Upper lobe of right lung (tissue), 1 donor: ENCODE results near the gene PROZ. TPM values are rescaled to one million over a fixed set of nuclear protein-coding genes. Genes with fewer than 3 reads are reported as not detected.

Experiments
- ATAC-seq: fragments of 200-7000 bp; cut with Tn5 transposase; one replicate; pipeline ENCODE4 v1.9.1; 2020; ENCODE audit warnings: mild to moderate bottlenecking, moderate library complexity
- DNase-seq: peaks from one replicate; pipeline ENCODE4 v3.0.0-alpha.2; 2020
- H3K27ac ChIP-seq: fragments of 200-600 bp; one replicate; pipeline ENCODE4 v1.8.0; 2022
- H3K27me3 ChIP-seq: fragments of 200-600 bp; one replicate; pipeline ENCODE4 v1.8.0; 2022; ENCODE audit warnings: mild to moderate bottlenecking
- H3K36me3 ChIP-seq: fragments of 200-600 bp; one replicate; pipeline ENCODE4 v1.8.0; 2022
- H3K4me1 ChIP-seq: fragments of 200-600 bp; one replicate; pipeline ENCODE4 v1.8.0; 2022
- H3K4me3 ChIP-seq: fragments of 200-600 bp; one replicate; pipeline ENCODE4 v1.8.0; 2022; ENCODE audit warnings: mild to moderate bottlenecking
- H3K9me3 ChIP-seq: fragments of 200-600 bp; one replicate; pipeline ENCODE4 v1.8.0; 2022
- intact Hi-C: fragments of 100-400 bp; cut with DNase I; formaldehyde crosslinking; loops from one replicate; pipeline ENCODE4 v1.11.0; 2022
- total RNA-seq: library from RNA; stranded (reverse); fragmentation: NEBNext Ultra II Directional; extraction: Animal tissue kit (Norgen Biotek cat#: 25700); gene quantifications from one replicate; pipeline ENCODE4 v1.2.1, GENCODE V29; 2021
- TF ChIP-seq, protein P1 (sequence below): fragments of 200-600 bp; IDR thresholded peaks from one replicate; pipeline ENCODE4 v1.8.0; 2022; ENCODE audit warnings: antibody characterized with exemption
- donor health status: DM: no; HTN: yes; CAD: no; lungs with severe emphysema.

Gene PROZ
- total RNA-seq, 1 donor from 2014 or later: not detected

DNA sequence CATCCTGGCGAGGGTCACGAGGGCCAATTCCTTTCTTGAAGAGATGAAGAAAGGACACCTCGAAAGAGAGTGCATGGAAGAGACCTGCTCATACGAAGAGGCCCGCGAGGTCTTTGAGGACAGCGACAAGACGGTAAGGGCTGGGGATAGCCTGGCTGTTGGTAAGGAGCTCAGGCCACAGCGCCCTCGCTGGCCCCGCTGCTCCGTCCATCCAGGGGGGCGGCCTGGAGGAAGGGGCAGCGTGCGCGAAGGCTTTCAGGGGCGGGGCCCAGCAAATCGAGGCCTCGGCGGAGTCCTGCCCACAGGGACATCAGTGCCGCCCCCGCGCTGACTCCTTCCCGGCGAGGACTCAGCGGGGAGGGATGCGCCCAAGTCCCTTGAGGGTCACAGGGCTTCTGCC lies 29.0 kb upstream of the PROZ start:
- Histone ChIP-seq H3K27ac (no peak overlapping the region), H3K27me3 (peaks cover 12% of the 10 kb centered on the region), H3K4me1 (no peaks in the 10 kb centered on the region), H3K9me3 (no peaks in the 10 kb centered on the region), H3K4me3 (no peak overlapping the region), H3K36me3 (no peaks in the 10 kb centered on the region)
- TF ChIP-seq, protein P1, sequence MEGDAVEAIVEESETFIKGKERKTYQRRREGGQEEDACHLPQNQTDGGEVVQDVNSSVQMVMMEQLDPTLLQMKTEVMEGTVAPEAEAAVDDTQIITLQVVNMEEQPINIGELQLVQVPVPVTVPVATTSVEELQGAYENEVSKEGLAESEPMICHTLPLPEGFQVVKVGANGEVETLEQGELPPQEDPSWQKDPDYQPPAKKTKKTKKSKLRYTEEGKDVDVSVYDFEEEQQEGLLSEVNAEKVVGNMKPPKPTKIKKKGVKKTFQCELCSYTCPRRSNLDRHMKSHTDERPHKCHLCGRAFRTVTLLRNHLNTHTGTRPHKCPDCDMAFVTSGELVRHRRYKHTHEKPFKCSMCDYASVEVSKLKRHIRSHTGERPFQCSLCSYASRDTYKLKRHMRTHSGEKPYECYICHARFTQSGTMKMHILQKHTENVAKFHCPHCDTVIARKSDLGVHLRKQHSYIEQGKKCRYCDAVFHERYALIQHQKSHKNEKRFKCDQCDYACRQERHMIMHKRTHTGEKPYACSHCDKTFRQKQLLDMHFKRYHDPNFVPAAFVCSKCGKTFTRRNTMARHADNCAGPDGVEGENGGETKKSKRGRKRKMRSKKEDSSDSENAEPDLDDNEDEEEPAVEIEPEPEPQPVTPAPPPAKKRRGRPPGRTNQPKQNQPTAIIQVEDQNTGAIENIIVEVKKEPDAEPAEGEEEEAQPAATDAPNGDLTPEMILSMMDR: no peak
- intact Hi-C loops: no loop called here
- DNase-seq: no peak
- no peak for ATAC-seq

DNA sequence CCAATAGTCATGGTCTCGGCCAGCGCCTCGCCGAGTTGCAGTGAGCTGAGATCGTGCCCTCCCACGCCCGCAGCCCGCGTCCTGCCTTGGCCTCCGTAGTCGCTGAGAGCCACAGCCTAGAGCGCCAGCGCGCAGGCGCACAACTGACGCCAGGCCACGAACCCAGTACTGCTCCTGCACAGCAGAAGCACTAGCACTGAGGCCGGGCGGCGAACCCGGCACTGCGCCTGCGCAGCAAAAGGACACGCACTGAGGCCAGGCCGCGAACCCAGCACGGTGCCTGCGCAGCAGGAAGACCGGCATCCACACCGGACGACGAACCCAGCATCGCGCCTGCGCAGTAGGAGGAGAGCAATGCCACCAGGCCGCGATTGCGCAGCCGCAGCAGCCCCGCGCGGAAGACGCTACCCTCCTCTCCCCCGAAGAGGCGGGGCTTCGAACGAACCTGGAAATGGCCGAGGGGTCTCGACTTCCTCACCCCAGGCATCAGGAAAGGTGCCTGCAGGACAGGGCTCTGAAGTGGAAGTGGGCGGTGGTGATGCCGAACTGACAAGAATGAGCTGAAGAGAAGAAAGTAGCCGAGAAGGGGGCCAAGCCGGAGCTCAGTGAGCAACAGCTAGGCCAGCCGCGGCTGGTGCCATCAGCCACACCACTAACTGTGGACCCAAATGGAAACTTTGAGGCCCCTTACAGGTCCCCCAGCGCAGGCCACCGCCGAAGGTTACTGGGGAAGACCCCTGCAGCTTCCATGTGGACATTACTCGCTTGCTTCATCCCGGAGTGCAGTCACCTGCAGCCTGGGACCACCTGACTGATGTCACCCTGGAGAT lies 28.3 kb upstream of the PROZ start:
- Histone ChIP-seq H3K27ac (no peak overlapping the region), H3K4me1 (no peaks in the 10 kb centered on the region), H3K36me3 (no peaks in the 10 kb centered on the region), H3K27me3 (peaks cover 12% of the 10 kb centered on the region), H3K4me3 (no peak overlapping the region), H3K9me3 (no peaks in the 10 kb centered on the region)
- intact Hi-C loops: no loop called here
- DNase-seq (peak; percentile 65), ATAC-seq (peak; percentile 46)
- TF ChIP-seq, protein P1: no peak

DNA sequence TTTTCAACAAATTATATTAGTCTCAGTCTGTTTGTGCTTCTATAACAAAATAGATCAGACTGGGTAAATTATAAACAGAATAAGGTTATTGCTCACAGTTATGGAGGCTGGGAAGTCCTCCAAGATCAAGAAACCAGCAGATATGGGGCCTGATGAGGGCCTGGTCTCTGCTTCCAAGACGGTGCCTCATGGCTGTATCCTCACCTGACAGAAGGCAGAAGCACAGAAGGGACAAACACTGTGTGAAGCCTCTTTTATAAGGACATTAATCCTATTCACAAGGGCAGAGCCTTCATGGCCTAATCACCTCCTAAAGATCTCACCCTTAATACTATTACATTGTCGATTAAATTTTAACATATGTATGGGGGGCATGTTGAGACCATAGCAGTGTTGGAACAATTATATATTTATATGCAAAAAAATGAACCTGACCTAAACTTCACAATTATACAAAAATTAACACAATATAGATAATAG lies 23.1 kb upstream of the PROZ start:
- no peak overlapping the region for H3K27ac ChIP-seq
- no peaks in the 10 kb centered on the region for H3K36me3 ChIP-seq
- ATAC-seq: no peak
- no peaks in the 10 kb centered on the region for H3K9me3 ChIP-seq
- H3K27me3 ChIP-seq: peaks cover 1% of the 10 kb centered on the region
- no peaks in the 10 kb centered on the region for H3K4me1 ChIP-seq
- DNase-seq: no peak
- H3K4me3 ChIP-seq: no peak overlapping the region
- intact Hi-C loops: no loop called here
- TF ChIP-seq, protein P1: no peak

DNA sequence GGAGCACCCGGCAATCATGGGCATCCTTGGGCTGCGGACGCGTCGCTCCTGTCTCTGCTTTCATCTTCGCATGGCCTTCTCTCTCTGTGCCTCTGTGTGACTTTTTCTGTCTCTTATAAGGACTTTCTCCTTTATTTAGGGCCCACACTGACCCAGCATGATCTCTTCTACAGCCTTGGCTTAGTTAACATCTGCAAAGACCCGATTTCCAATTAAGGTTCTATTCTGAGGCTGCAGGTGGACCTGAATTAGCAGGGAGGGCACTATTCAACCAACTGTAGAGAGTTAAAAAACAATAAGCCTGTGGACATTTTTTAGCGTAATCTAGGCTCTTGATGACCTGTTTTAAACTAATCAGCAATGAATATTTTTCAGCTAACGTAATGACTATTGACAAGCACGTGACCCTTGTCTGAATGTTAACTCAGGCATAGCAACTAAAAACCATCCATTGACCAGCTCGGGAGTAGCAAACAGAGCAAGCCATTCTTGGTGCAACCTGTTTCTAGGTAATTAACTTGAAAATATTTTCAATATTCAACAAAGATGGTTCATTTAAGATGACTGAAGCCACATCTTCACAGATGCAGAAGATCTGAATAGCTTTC lies 20.7 kb upstream of the PROZ start:
- Histone ChIP-seq H3K27me3 (no peaks in the 10 kb centered on the region), H3K9me3 (no peaks in the 10 kb centered on the region), H3K4me3 (no peak overlapping the region), H3K4me1 (no peaks in the 10 kb centered on the region), H3K27ac (no peak overlapping the region), H3K36me3 (no peaks in the 10 kb centered on the region)
- no peak for ATAC-seq
- TF ChIP-seq, protein P1: no peak
- intact Hi-C loops: no loop called here
- DNase-seq: no peak

DNA sequence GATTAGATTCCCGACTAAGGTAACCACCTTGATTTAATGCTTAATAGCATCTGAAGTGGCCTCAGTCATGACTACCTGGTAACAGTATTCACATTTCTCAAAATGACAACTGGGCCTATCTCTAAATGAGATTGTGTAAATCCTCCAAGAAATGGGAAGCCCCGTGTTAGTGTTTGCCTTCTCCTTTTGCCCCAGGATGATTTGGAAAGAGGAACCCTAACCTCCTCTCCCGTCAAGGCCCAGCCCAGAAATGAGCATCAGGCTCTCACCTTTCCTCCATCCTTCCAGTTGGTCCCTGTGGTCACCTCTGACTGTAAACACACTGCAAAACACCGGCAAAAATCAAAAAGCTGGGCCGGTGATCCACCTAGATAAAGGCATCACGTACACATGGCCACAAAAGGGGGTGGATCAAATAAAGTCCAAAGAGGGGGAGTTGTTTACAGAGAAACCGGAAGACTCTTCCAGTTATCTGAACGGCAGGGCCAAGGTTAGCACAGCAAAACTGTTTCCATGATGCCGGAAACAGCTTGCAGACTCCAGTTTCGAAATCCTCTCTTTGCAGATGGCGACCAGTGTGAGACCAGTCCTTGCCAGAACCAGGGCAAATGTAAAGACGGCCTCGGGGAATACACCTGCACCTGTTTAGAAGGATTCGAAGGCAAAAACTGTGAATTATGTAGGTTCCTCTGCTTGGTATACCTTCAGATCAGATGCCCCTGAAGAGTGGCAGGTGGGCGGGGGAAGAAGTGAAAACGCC lies 19.5 kb upstream of the PROZ start:
- no peak for DNase-seq
- no peak for ATAC-seq
- H3K36me3 ChIP-seq: no peaks in the 10 kb centered on the region

More for the DNA sequence above, 19.5 kb upstream of the PROZ start:
- TF ChIP-seq, protein P1: no peak
- Histone ChIP-seq H3K9me3 (no peaks in the 10 kb centered on the region), H3K4me1 (no peaks in the 10 kb centered on the region), H3K27ac (no peak overlapping the region), H3K4me3 (no peak overlapping the region), H3K27me3 (no peaks in the 10 kb centered on the region)
- intact Hi-C loops: no loop called here
